ENCODE measurements around the gene ZBTB22.
"Not testable (repeated sequence)": the region's sequence is repeated elsewhere in the genome, so short reads cannot be mapped to it uniquely, and the experiment has no call there.

Gene ZBTB22

DNA sequence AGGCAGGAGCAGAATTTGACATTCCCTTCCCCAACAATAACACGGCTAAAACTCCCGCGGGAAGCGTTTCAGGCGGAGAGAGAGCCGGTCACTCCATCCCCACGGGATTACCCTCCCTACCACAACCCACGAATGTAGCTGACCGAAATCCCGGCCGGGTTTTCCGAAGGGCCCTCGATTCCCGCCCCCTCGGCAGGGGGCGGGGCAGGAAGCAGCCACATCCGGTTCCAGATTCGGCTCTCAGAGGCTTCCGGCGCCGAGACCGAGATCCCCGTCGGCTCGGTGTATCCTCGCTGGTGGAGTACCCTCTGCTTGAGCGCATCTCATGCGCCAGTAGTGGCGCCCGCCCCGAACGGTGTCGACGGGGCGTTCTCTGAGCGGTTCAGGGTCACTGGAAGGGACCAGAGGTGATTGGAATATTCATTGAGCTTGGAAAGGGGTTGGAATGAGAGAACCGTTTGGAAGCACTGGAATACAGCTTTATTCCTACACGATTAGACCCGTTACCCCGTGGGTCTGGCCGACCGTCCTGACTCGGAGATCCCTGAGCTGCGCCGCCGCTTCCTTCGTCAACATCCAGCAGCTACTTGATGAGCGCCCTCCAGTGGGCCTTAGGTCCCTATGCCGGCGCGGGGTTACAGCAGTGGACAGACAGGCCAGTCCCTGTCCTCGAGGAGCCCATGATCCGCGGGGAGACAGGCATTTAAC is 18.2 kb downstream of the ZBTB22 start:
- peak; percentile 95 for DNase-seq

DNA sequence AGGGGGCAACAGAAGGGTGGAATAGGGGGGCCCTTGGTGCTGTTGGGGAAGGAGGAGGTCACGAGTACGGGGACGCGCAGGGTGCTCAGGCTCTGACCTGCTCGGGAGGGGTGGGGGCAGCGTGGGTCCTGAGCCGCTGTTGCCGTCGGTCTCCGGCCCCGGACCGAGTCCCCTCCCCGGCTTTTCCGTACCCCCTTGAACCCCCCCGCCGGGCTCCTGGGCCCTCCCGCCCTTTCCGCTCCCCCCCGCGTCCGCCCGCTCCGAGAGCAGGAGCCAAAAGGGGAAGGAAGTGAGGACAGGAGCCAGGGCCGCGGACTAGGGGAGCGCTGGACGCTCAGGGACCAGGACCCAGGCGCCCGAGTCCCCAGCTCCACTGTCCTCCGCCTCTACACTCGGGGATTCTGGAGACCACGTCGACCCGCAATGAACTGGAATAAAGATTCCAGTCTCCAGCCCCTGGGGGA is 18.7 kb downstream of the ZBTB22 start, which contains the start of gene RGL2:
Gene RGL2 (minus strand): TSS at position 170 of the 464 bp plus-strand sequence. CDS start 332 bp downstream, outside the sequence.
- DNase-seq = peak; percentile 71

DNA sequence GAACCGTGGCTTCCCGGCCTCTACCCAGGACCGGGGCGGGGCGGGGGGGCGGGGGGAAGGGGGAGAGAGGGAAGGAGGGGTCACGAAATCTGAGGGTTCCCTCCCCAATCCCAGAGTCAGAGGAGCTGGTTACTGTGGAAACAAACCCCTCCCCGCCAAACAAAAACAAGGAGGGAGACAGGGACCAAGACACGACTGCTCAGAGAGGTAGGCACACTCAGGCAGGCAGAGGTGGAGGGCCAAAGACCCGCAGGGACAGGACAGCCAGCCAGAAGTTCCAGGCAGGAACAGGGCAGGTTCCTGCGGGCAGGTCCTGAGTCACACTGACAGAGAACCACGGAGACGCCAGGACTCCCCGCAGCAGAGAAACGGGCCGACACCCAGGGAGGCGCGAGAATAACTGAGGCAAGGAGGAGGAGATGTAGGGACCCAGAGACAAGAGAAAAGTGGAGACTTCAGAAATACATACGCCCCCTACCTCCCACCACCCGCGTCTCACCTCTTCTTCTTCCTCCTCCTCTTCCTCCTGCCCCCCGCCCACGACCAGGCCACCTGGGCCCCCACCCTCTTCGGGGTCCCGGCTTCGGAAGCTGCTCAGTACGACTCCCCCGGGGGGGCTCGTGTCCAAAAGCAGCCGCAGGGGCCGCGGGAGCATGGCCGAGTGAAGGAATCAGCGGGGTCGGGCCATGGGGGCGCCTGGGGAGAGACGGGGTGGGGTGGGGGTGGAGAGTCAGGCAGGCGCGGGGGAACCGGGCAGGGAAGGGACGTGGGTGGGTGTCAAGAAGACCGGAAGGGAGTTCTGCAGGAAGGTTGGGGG is 19.4 kb downstream of the ZBTB22 start:
- peak; percentile 76 for DNase-seq

DNA sequence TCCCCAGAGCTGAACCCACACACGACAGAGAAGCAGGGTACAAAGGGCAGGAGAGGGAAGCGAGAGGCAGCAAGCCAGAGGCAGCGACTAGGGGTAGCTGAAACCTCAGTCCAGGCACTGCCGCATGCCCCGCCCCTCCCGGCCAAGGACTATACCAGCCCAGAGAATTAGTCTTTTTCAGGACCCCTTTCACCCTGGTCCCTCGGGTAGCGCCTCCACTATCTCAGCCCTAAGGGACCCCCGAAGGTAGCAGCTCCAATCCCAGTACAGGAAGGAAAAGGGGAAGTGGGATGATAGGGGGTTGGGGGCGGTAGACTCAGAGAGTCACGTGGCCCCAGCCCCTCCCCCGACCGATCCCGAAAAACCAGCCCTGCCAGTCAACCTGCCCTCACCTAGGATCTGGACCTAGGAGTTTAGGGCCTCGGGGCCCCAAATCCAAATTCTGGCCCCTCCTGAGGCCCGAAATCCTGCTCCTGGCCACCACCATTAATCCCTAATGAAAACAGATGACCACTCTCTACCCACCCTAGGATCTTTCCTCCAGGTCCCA is 20.1 kb downstream of the ZBTB22 start:
- DNase-seq = no peak

DNA sequence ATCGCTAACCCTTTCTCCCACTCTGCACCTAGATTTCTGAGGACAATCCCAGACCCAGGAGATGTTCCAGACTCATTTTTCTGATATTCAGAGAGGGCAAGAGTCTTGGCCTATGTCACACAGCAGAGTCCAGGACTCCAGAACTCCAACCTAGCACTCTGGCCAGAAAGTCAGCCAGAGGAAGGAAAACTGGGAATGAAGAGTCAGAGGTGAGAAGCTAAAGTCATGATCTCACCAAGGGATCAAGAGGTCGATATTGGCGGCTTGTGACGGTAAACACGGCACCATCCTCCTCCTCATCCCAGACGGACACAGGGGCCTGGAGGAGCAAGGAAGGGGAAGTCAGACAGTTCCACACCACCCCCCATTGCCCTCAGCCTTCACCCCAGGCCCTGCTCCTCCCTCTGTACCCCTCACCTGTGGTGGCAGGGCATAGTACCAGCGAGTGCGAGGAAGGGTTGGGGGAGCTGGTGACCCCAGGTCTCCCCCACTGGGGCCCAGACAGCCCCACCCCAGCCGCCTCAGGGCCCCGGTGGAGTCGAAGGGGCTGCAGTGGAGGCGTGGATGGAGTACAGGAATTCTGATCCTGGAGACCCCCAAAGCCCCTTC is 20.6 kb downstream of the ZBTB22 start:
- no peak for DNase-seq

DNA sequence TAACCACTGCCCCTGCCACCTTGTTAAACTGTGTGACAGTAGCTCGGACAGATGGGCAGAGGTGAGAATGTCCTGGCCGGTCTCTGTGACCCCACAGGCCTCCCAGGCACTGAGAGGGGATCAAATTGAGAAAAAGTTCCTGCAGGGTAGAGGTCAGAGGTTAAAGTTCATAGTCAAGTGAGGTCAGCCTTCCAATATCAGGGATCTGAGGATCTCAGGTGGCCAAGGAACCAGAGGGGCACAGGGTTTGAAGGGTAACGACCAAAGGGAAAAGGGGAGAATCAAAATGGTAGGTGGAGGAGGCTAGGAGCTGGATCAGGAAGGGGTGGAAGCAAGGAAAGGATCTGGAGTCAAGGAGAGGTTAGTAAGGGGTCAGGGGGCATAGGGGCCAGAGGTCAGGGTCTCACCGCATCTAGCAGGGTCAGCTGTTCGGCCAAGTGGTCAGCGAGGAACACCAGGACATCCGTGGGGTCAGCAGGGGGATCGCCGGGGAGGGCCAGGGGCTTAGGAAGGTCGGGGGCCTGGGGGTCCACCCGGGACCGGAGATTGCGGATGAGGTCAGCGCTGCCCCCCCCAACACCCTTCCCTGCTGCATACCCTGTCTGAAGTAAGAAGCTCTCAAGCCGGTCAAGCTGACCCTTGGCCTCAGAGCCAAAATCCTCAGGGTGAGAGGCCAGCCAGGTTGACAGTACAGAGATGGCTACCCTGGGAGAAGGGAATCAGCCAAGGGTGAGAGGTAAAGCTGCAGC is 21.7 kb downstream of the ZBTB22 start:
- DNase-seq = no peak

DNA sequence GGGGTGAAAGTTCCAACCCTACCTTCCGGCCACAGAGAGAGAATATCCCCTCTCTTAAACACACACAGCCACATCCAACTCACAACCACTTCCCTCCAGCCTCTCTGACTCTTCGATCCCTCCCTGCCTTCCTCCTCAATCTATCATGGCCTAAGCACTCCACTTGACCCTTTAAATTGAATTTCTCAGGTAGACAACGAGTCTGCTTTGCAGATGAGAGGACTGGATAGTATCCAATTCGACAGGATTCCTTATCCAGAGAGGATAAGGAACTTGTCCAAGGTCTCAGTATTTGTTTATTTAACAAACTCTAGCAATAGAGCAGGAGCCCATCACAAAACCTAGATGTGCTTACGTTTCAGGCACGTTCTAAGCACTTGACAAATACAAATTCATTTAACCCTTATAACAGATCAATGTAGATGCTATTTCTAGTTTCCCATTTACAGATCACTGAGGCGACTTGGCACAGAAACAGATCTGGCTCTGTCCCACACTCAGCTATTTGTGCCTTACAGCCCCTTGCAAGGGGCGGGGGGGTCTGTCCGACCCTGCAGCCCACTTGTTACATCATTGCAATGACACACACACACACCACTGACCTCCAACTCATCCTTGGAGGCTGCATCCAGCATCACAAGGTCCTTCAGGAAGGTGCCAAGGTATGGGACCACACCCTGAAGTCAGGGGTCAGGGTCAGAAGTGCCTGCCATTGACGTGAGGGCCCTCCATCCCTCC is 23.3 kb downstream of the ZBTB22 start:
- DNase-seq = no peak

DNA sequence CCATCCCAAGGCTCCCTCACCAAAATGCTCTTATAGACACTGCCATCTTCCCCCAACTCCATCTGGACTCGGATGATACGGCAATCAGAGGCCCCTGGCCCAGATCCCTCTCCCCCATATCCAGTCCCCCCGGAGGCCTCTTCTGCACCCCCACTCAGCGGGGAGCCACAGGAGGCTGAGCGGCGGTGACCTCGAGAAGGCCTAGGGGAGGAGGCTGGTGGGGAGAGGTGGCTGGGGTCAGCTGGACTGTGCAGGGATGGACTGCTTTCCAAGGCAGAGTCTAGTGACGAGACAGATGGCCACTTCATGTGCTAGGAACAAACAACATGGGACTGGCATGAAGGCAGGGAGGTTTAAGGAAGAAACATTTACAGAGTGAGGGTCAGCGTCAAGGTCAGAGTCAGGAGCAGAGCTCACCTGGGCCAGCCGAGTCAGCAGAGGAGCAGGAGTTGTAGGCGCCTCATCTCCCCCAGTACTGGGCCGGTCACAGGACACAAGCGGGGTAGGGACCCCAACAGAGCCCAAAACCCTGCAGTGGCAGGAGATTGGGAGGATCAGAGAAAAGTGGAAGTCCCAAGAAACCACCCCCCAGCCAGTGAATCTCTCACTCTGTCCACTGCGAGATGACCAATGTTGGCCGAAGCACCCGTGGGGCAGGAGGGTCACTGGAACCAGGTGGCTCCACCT is 24.4 kb downstream of the ZBTB22 start:
- DNase-seq = no peak

DNA sequence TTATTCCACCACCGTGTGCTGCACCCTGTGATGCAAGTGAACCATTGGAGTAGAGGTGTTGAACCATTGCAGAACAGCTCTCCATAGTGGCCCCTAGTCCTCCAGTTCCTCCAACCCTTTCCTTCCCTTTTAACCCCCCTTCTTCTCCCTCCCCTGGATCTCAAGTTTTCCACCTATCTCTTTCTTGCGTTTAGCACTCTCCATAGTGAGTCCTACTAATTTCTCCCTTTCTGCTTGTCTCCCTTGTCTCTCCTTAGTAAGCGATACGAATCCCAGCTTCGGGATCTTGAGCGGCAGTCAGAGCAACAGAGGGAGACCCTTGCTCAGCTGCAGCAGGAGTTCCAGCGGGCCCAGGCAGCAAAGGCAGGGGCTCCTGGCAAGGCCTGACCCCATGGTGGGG is 27.1 kb downstream of the ZBTB22 start:
- no peak for DNase-seq

DNA sequence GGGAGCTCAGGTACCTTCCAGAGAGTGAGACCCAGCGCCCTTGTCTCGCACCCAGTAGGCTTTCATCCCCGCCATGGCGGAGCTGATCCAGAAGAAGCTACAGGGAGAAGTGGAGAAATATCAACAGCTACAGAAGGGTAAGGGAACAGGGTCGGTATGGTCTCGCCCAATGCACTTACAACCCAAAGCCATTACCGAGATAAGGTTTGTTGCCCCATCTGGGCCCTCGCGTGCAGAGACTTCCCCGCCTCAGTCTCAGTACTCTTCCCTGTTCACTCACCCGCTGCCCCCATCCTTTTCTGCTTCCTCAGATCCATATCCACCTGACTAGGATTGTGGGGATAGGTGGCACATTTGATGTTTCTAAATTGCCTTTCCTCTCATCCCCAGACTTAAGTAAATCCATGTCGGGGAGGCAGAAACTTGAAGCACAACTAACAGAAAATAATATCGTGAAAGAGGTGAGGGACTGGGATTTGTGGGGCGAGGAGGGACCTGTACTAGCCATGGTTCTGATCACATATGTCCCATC is 27.7 kb downstream of the ZBTB22 start:
- no peak for DNase-seq

DNA sequence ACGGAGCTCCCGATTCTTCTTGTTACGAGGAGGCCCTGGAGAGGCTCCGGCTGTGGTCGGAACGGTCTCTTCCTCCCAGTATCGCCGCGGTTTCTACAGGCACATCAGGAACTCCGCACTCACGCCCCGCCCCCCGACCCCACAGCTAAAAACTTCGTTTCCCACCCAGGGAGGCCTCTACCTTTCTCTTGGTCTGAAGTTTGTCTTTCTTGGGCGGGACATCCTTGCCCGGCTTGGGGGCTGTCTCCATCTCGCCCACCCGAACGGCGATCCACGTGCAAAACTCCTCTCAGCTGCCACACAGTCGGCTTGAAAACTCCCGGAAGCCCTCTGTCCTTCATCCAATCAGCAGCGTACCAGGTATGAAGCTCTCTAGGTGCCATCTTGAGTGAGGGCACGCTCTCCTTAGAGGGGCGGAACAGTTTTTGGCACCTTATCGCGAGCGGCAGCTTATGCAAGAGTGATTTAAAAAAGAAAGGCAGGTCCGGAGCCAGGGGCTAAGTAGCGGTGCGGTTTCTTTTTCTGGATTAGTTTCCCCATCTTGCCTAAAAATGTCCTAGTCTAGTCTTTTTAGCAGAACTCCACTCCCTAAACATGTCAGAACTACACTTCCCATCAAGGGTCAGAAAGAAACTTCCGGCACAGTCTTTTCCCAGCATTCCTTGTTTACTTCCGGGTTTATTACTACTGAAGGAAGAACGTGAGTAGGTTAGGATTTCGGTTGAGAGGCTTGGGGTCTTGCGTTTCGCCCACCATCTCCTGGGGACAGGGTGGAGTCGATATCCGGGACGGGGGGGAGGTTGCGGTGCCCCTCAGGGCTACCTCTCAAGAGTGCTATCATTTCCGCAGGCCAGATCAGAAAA is 28.4 kb downstream of the ZBTB22 start, which contains the start of the genes PFDN6 and WDR46:
Gene PFDN6 (plus strand): TSS at position 681 of the 863 bp plus-strand sequence. CDS start 256 bp downstream, outside the sequence.
Gene WDR46 (minus strand): TSS at position 319 of the 863 bp plus-strand sequence. CDS start 69 bp downstream, at position 250.
- peak; percentile 85 for DNase-seq

DNA sequence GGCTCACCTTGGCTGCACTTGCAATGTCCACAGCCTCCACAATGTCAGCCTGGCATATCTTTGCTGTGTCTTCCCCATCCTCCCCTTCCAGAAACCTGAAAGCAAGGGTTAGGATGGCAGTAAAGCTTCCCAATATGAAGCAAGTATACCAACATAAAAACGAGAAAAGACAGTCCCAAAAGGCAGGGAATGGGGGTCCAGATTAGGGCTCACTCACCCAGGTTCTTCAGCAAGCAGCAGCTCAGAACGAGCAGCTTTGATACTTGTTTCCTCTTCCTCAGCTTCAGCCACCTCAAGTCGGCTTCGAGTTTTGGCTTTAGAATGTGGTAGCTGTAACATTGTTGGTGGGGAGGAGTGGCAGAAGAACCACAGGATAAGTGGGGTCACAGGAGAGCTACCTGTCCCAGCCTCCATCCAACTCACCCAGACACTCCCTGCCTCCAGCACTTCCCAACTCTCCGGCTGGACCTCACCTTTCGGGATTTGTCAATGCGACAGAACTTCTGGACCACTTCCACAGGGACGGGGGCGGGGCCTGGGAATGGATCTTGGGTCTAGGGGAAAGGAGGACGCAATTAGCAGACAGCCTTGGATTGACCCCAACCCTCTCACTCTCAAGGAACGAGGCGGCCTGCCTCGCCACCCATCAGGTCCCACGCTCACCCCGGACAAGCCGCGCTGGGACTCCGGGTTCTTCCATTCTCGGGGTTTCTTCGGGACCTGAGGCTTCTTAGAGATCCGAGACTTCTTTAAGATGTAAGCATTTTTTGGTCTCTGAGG is 29.2 kb downstream of the ZBTB22 start:
- no peak for DNase-seq

DNA sequence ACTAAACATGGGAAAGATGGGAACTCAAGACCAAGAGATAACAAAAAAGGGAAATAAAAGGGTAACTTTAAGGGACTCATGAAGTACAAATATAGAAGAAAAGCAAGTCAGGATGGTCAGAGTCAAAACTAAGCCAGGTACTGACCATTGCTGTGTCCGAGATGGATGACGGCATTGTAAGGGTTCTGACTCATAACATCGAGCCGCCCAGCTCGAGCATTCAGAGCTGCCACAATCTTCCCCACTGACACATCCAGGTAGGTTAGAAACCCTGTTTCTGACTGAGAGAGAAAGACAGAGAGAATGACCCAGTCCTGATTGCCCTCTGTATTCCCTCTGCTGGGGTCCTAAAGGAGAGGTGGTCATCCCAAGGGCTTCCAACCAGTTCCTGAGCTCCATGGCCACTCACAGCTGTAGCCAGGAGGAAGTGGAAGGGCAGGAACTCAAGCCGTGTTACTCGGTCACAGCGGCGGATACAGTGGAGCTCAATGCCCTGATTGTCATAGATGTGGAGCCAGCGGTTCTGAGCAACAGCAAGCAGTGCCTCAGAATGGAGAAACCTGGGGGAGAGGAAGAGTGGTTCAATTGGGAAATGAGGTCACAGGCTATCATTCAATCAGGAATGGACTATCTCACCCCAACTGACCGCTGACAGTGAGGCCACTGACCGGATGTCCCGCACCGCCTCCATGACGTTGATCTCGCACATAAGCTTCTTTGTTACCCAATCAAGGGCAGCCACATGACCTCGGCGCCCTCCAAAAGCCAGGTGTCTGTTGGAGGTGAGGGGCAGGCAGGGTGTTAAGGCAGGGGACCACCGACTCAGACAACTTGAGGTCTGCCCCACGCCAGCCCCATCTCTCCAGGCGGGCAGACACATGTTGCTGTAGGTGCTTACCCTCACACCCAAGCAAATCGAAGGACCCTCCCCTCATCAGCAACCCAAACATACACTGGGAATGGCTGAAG is 30.3 kb downstream of the ZBTB22 start:
- no peak for DNase-seq

DNA sequence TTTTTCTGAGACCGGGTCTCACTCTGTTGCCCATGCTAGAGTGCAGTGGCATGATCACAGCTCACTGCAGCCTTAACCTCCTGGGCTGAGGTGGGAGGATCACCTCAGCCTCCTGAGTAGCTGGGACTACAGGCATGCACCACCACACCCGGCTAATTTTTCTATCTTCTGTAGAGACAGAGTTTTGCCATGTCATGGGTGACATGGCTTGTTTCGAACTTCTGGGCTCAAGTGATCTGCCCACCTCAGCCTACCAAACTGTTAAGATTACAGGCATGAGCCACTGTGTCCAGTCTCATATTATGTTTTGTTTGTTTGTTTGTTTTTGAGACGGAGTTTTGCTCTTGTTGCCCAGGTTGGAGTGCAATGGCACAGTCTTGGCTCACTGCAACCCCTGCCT is 32.3 kb downstream of the ZBTB22 start:
- not testable (repeated sequence) for DNase-seq

DNA sequence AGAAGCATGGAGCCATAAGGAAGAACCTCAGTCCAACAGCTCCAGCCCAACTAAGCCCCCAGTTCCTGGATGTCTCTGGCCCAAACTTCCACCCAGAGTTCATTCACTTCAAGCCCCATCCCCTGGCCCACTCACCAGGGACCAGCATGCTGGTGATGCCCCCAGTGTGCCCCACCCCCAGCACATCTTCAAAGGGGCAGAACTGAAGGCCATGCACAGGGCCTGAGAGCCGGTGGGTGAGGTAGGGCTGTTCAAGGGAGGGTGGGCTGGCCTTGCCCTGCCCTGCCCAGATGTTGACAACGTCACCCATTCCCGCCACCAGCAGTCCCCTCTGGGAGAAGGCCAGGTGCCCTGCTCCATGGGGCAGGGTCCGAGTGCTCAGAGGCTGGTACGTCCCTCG is 37.0 kb downstream of the ZBTB22 start:
- no peak for DNase-seq

DNA sequence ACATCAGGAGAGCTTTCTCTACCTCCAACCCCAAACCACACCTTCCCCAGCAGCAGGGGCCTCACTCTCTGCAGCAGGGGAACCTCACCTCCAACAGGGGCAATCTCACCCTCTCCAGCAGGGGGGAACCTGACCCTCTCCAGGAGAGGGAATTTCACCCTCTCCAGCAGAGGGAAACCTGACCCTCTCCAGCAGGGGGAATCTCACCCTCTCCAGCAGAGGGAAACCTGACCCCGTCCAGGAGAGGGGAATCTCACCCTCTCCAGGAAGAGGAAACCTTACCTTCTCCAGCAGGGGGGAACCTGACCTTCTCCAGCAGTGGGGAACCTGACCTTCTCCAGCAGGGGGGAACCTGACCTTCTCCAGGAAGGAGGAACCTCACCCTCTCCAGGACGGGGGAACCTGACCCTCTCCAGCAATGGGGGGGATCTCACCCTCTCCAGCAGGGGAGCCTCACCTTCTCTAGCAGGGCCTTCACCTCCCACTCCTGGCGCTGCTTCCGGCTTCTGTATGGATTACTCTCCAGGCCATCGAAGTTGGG is 37.5 kb downstream of the ZBTB22 start:
- DNase-seq = no peak

DNA sequence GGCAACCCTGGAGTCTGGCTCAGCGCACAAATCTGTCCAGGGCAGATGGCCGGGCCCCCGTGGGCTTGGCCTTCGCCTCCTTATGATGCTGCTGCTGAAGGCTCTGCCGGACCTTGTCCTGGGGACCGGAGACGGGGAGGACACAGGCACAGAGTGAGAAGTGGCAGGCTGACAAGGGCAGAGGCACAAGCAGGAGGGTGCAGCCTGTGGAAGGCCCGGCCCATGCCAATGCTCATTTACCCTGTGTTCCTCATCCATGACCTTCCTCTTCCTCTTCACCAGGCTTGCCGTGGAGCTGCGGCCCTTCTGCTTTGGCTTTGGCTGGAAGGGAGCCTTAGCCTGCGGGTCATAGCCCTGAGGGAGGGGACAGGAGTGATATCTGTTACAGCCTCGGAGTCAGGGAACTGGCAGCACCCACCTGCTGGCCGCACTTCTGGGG is 38.3 kb downstream of the ZBTB22 start:
- no peak for DNase-seq
